ENCODE measurements around the gene PPP1R12B. TPM values are rescaled to one million over a fixed set of nuclear protein-coding genes. Genes with fewer than 3 reads are reported as not detected.
"Not testable (repeated sequence)": the region's sequence is repeated elsewhere in the genome, so short reads cannot be mapped to it uniquely, and the experiment has no call there.

PPP1R12B gene
- total RNA-seq, 2 donors from 2014 or later, result 420 to 821 TPM

GRCh38 chr1:202505356-202505755, 156.9 kb downstream of the PPP1R12B start:
- H3K27ac ChIP-seq, result peak overlapping the region; percentile 64 to 91
- no peaks in the 10 kb centered on the region for H3K9me3 ChIP-seq
- H3K27me3 ChIP-seq, result no peaks in the 10 kb centered on the region
- DNase-seq (ENCODE audit: low spot score), result no peak
- peaks cover 10% of the 10 kb centered on the region for H3K36me3 ChIP-seq
- TF ChIP-seq CTCF (IDR thresholded peaks at IDR 0.05), result no peak
- no peak overlapping the region for H3K4me3 ChIP-seq
- H3K4me1 ChIP-seq, result peaks cover 0 to 30% of the 10 kb centered on the region in 2 donors

GRCh38 chr1:202505880-202506575, 157.5 kb downstream of the PPP1R12B start:
- not testable (repeated sequence) for H3K27me3 ChIP-seq, H3K4me3 ChIP-seq, H3K9me3 ChIP-seq
- Histone ChIP-seq H3K4me1 (peaks cover 0 to 30% of the 10 kb centered on the region in 2 donors), H3K36me3 (peaks cover 10% of the 10 kb centered on the region), H3K27ac (peak overlapping the region; percentile 64 to 91)
- peak; percentile 68 for DNase-seq (ENCODE audit: low spot score)

- not testable (repeated sequence) for H3K9me3 ChIP-seq; H3K27me3 ChIP-seq; DNase-seq (ENCODE audit: low spot score); H3K4me3 ChIP-seq
- Histone ChIP-seq H3K27ac (peak overlapping the region in 1 of 2 donors; percentile 47), H3K36me3 (peaks cover 18% of the 10 kb centered on the region), H3K4me1 (peaks cover 0 to 25% of the 10 kb centered on the region in 2 donors)
Measured at GRCh38 chr1:202508863-202509262, 160.4 kb downstream of the PPP1R12B start.

- H3K27ac ChIP-seq; H3K27me3 ChIP-seq; H3K4me3 ChIP-seq; H3K36me3 ChIP-seq; H3K9me3 ChIP-seq; DNase-seq (ENCODE audit: low spot score): not testable (repeated sequence)
- H3K4me1 ChIP-seq, result peaks cover 0 to 16% of the 10 kb centered on the region in 2 donors
Measured at GRCh38 chr1:202513875-202514274, 165.4 kb downstream of the PPP1R12B start.

GRCh38 chr1:202516434-202516877, 168.0 kb downstream of the PPP1R12B start:
- H3K4me1 ChIP-seq, result peaks cover 0 to 38% of the 10 kb centered on the region in 2 donors
- H3K27ac ChIP-seq, result no peak overlapping the region
- DNase-seq (ENCODE audit: low spot score), result no peak
- no peaks in the 10 kb centered on the region for H3K9me3 ChIP-seq
- no peak overlapping the region for H3K4me3 ChIP-seq
- H3K36me3 ChIP-seq, result peaks cover 8% of the 10 kb centered on the region
- TF ChIP-seq CTCF (IDR thresholded peaks at IDR 0.05), result no peak
- no peaks in the 10 kb centered on the region for H3K27me3 ChIP-seq

GRCh38 chr1:202517146-202517545, 168.6 kb downstream of the PPP1R12B start:
- not testable (repeated sequence) for H3K27ac ChIP-seq; H3K9me3 ChIP-seq; H3K27me3 ChIP-seq; H3K36me3 ChIP-seq; DNase-seq (ENCODE audit: low spot score); H3K4me3 ChIP-seq
- H3K4me1 ChIP-seq, result peaks cover 0 to 38% of the 10 kb centered on the region in 2 donors

- not testable (repeated sequence) for H3K4me3 ChIP-seq; H3K36me3 ChIP-seq; H3K9me3 ChIP-seq; H3K27me3 ChIP-seq; DNase-seq (ENCODE audit: low spot score)
- H3K4me1 ChIP-seq, result peaks cover 0 to 38% of the 10 kb centered on the region in 2 donors
- H3K27ac ChIP-seq, result peak overlapping the region in 1 of 2 donors; percentile 65
Measured at GRCh38 chr1:202518180-202518579, 169.7 kb downstream of the PPP1R12B start.

GRCh38 chr1:202518905-202519304, 170.4 kb downstream of the PPP1R12B start:
- not testable (repeated sequence) for H3K4me3 ChIP-seq; H3K27me3 ChIP-seq; H3K36me3 ChIP-seq; H3K9me3 ChIP-seq; DNase-seq (ENCODE audit: low spot score)
- Histone ChIP-seq H3K4me1 (peaks cover 0 to 38% of the 10 kb centered on the region in 2 donors), H3K27ac (peak overlapping the region in 1 of 2 donors; percentile 65)

- not testable (repeated sequence) for H3K9me3 ChIP-seq; H3K27me3 ChIP-seq; H3K4me3 ChIP-seq; H3K36me3 ChIP-seq; DNase-seq (ENCODE audit: low spot score)
- Histone ChIP-seq H3K27ac (peak overlapping the region in 1 of 2 donors; percentile 65), H3K4me1 (peaks cover 0 to 38% of the 10 kb centered on the region in 2 donors)
Measured at GRCh38 chr1:202520129-202520856, 171.8 kb downstream of the PPP1R12B start.

- H3K36me3 ChIP-seq; H3K4me3 ChIP-seq; H3K27me3 ChIP-seq; DNase-seq (ENCODE audit: low spot score); H3K9me3 ChIP-seq: not testable (repeated sequence)
- Histone ChIP-seq H3K27ac (peak overlapping the region in 1 of 2 donors; percentile 65), H3K4me1 (peaks cover 0 to 38% of the 10 kb centered on the region in 2 donors)
Measured at GRCh38 chr1:202520857-202521216, 172.3 kb downstream of the PPP1R12B start.

GRCh38 chr1:202521484-202521883, 173.0 kb downstream of the PPP1R12B start:
- not testable (repeated sequence) for H3K27me3 ChIP-seq; DNase-seq (ENCODE audit: low spot score); H3K36me3 ChIP-seq; H3K9me3 ChIP-seq; H3K4me3 ChIP-seq
- peaks cover 0 to 43% of the 10 kb centered on the region in 2 donors for H3K4me1 ChIP-seq
- peak overlapping the region in 1 of 2 donors; percentile 65 for H3K27ac ChIP-seq

Data from right atrium auricular region (tissue), 2 donors.